Esophagus muscularis mucosa (tissue), 4 donors: ENCODE data around the gene ADAM19. TPM values are rescaled to one million over a fixed set of nuclear protein-coding genes. Genes with fewer than 3 reads are reported as not detected.

Experiments used
- DNase-seq: peaks from one replicate; pipeline ENCODE4 v3.0.0-alpha.2; 2017; ENCODE audit errors: extremely low spot score
- H3K27ac ChIP-seq, 4 donors: fragments of 200-600 bp; sonication (generic); replicated peaks in 1 of 4; 1 replicate in 3 of 4; 2 replicates in 1 of 4; pipeline ENCODE4 v1.5.1; 2016 to 2019; ENCODE audit warnings: mild to moderate bottlenecking in 1 of 4
- H3K27me3 ChIP-seq, 4 donors: fragments of 200-600 bp; sonication (generic); one replicate each; pipeline versions ENCODE4 v1.5.1 to v1.6.0; 2016 to 2019
- H3K36me3 ChIP-seq, 4 donors: fragments of 200-600 bp; sonication (generic); one replicate each; pipeline ENCODE4 v1.5.1; 2016 to 2019
- H3K4me1 ChIP-seq, 4 donors: fragments of 200-600 bp; sonication (generic); one replicate each; pipeline ENCODE4 v1.5.1; 2016 to 2019
- H3K4me3 ChIP-seq, 4 donors: fragments of 200-600 bp; sonication (generic); 1 replicate in 2 of 4; 2 replicates in 2 of 4; pipeline ENCODE4 v1.5.1; 2016 to 2019; ENCODE audit warnings: mild to moderate bottlenecking in 4 of 4, moderate library complexity in 1 of 4
- H3K9me3 ChIP-seq, 4 donors: fragments of 200-600 bp; sonication (generic); 1 replicate in 3 of 4; 2 replicates in 1 of 4; pipeline ENCODE4 v1.5.1; 2016 to 2019
- CTCF ChIP-seq, 3 experiments: fragments of 200-600 bp in 2 of 3; fragments of 450-650 bp in 1 of 3; sonication (generic) in 2 of 3; IDR thresholded peaks; one replicate each; pipeline ENCODE4 v1.5.1; 2017 to 2019; ENCODE audit warnings: antibody characterized with exemption in 3 of 3, mild to moderate bottlenecking in 2 of 3, moderate library complexity in 1 of 3
- EP300 ChIP-seq: sonication (generic); formaldehyde crosslinking; IDR thresholded peaks from one replicate; pipeline ENCODE4 v1.6.1; 2017; ENCODE audit warnings: antibody characterized with exemption
- POLR2A ChIP-seq: fragments of 450-650 bp; IDR thresholded peaks from one replicate; pipeline ENCODE4 v1.6.1; 2017; ENCODE audit warnings: antibody characterized with exemption, moderate library complexity, mild to moderate bottlenecking, low read depth
- POLR2AphosphoS5 ChIP-seq, 2 donors: sonication (generic); formaldehyde crosslinking; IDR thresholded peaks; one replicate each; pipeline ENCODE4 v1.6.1; 2017; ENCODE audit warnings: antibody characterized with exemption in 2 of 2
- WGBS: methylation state at CpG from one replicate; pipeline ENCODE4 v1.1.5; 2018; 5-methylcytosine and 5-hydroxymethylcytosine counted together
- intact Hi-C: fragments of 100-400 bp; cut with DNase I; formaldehyde crosslinking; loops from one replicate; pipeline ENCODE4 v1.15.1; 2023
- total RNA-seq, 4 donors: library from RNA; depleted of rRNA; stranded (reverse); fragments of >200 nt; gene quantifications; one replicate each; pipeline versions ENCODE4 v1.1.0 to v1.2.1, GENCODE V29; 2016

The ADAM19 gene
- total RNA-seq, 4 donors from 2014 or later, result 25.0 to 43.6 (median 28.1) TPM

- no peak overlapping the region for H3K4me3 ChIP-seq
- WGBS, result 84% methylated on average over 5 of the region's 7 CpGs
- peaks cover under 1 to 15% (median 10%) of the 10 kb centered on the region in 4 donors for H3K4me1 ChIP-seq
- H3K9me3 ChIP-seq, result no peaks in the 10 kb centered on the region
- H3K36me3 ChIP-seq, result no peaks in the 10 kb centered on the region
- H3K27me3 ChIP-seq, result no peaks in the 10 kb centered on the region
- no peak overlapping the region for H3K27ac ChIP-seq
- TF ChIP-seq CTCF (IDR thresholded peaks at IDR 0.05) (no peak), POLR2A (no peak), POLR2AphosphoS5 (IDR thresholded peaks at IDR 0.05) (no peak), EP300 (no peak)
- intact Hi-C loops, result no loop called here
- no peak for DNase-seq
Measured at GRCh38 chr5:157455057-157455456, 120.5 kb downstream of the ADAM19 start.

- no peak overlapping the region for H3K4me3 ChIP-seq
- no peak for TF ChIP-seq CTCF (IDR thresholded peaks at IDR 0.05)
- no peak for TF ChIP-seq POLR2A
- no peak for TF ChIP-seq EP300
- TF ChIP-seq POLR2AphosphoS5 (IDR thresholded peaks at IDR 0.05), result no peak
- H3K4me1 ChIP-seq, result peaks cover 9 to 15% (median 10%) of the 10 kb centered on the region in 4 donors
- intact Hi-C loops, result no loop called here
- no peaks in the 10 kb centered on the region for H3K27me3 ChIP-seq
- no peaks in the 10 kb centered on the region for H3K9me3 ChIP-seq
- H3K36me3 ChIP-seq, result no peaks in the 10 kb centered on the region
- H3K27ac ChIP-seq, result no peak overlapping the region
- WGBS, result 96% methylated on average over 7 of the region's 7 CpGs
- no peak for DNase-seq
Measured at GRCh38 chr5:157454273-157454672, 121.3 kb downstream of the ADAM19 start.

- WGBS, result 93% methylated on average over 3 of the region's 3 CpGs
- Histone ChIP-seq H3K4me1 (peaks cover 16 to 24% (median 19%) of the 10 kb centered on the region in 4 donors), H3K36me3 (no peaks in the 10 kb centered on the region), H3K27ac (no peak overlapping the region), H3K27me3 (no peaks in the 10 kb centered on the region), H3K9me3 (no peaks in the 10 kb centered on the region), H3K4me3 (no peak overlapping the region)
- no peak for TF ChIP-seq EP300
- no peak for TF ChIP-seq CTCF (IDR thresholded peaks at IDR 0.05)
- no peak for TF ChIP-seq POLR2AphosphoS5 (IDR thresholded peaks at IDR 0.05)
- no peak for TF ChIP-seq POLR2A
- no peak for DNase-seq
- intact Hi-C loops, result no loop called here
Measured at GRCh38 chr5:157451806-157452205, 123.8 kb downstream of the ADAM19 start.

GRCh38 chr5:157450024-157450423 is 125.6 kb downstream of the ADAM19 start:
- Histone ChIP-seq H3K27ac (peak overlapping the region; percentile 70 to 82 (median 78)), H3K4me3 (no peak overlapping the region), H3K9me3 (no peaks in the 10 kb centered on the region), H3K36me3 (no peaks in the 10 kb centered on the region), H3K4me1 (peaks cover 16 to 24% (median 19%) of the 10 kb centered on the region in 4 donors), H3K27me3 (no peaks in the 10 kb centered on the region)
- intact Hi-C loops, result no loop called here
- no peak for DNase-seq
- no peak for TF ChIP-seq EP300
- 96% methylated on average over 3 of the region's 3 CpGs for WGBS

GRCh38 chr5:157449011-157449723 is 126.4 kb downstream of the ADAM19 start:
- Histone ChIP-seq H3K9me3 (no peaks in the 10 kb centered on the region), H3K36me3 (no peaks in the 10 kb centered on the region), H3K4me1 (peaks cover 16 to 24% (median 19%) of the 10 kb centered on the region in 4 donors), H3K27me3 (no peaks in the 10 kb centered on the region), H3K27ac (peak overlapping the region; percentile 70 to 82 (median 78)), H3K4me3 (no peak overlapping the region)
- intact Hi-C loops, result no loop called here
- 40% methylated on average over 6 of the region's 6 CpGs for WGBS
- peak; percentile 94 for DNase-seq
- TF ChIP-seq CTCF (IDR thresholded peaks at IDR 0.05) (no peak), POLR2A (no peak), POLR2AphosphoS5 (IDR thresholded peaks at IDR 0.05) (peak; percentile 57 to 69), EP300 (no peak)
